NCI-H446 treated with DMSO at 0.1 percent for 48 hours (cell line): ENCODE measurements around the gene HOXB7.

ENCODE experiments used
- DNase-seq: peaks from one replicate; lab custom pipeline; 2025; lab: John Stamatoyannopoulos, UW

HOXB7 gene

DNA sequence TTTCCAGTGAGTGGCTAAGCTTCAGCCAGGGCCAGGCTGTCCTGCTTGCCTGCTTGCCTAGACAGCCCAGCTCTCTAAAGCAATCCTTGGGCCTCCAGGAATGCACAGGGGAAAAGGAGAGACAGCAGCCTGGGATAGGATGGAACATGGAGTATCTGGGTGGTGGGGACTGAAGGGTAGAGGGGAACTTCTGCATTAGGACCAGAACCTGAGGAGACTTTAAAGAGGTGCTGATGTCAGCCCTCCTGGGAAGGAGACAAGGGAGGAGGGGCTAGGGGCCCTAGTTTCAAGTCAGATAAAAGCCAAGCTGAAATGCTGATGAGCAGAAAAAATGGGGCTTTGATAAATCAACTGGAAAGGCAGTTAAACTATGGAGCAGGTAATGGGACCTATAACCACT, 1.8 kb downstream of the HOXB7 start:
- DNase-seq = no peak

DNA sequence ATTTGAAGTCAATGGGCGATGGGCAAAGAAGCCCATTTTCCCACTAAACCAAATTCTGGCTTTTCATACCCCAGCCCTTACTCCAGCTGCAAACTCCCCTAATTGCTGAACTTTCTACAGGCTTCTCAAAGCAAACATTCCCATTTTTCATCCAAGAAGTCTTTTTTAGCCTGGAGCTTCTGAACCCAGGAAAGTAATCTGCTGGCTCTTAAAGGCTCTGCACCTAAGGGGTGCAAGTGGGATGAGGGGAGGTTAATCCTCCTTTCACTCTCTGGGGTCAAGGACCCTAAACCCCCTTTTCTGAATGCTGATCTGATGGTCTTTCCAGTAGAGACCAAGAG, 2.4 kb downstream of the HOXB7 start:
- no peak for DNase-seq

DNA sequence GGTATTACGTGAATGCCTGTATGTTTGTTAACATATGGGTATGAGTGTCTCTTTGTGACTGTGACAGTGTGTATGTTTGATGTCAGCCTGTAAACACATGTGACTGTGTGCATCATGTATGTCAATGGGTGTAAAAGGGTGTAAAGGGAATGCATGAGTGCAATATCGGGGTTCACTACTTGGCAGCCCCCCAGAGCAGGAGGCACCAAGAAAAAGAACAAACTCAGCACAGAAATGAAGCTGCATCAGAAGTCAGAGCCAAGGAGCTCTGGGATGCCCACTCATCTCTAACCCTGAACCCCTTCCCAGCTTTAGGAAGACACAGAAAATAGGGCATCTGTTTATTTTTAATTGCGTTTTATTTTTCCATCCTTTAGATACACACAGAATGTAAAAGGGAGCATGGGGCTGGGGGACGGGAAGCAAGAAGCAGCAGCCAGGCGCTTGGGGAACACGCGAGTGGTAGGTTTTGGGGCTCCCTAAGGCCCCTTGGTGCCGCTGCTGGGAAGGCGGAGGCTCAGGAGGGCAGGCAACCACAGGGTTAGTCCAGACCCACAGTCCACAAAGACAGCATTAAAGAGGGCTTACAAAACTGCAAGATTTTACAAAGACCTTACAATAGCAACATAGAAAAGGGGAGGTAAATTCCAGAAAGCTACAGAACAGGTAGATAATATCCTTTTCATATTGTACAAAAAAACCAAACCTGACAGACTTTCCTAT, 3.8 kb downstream of the HOXB7 start:
- no peak for DNase-seq

DNA sequence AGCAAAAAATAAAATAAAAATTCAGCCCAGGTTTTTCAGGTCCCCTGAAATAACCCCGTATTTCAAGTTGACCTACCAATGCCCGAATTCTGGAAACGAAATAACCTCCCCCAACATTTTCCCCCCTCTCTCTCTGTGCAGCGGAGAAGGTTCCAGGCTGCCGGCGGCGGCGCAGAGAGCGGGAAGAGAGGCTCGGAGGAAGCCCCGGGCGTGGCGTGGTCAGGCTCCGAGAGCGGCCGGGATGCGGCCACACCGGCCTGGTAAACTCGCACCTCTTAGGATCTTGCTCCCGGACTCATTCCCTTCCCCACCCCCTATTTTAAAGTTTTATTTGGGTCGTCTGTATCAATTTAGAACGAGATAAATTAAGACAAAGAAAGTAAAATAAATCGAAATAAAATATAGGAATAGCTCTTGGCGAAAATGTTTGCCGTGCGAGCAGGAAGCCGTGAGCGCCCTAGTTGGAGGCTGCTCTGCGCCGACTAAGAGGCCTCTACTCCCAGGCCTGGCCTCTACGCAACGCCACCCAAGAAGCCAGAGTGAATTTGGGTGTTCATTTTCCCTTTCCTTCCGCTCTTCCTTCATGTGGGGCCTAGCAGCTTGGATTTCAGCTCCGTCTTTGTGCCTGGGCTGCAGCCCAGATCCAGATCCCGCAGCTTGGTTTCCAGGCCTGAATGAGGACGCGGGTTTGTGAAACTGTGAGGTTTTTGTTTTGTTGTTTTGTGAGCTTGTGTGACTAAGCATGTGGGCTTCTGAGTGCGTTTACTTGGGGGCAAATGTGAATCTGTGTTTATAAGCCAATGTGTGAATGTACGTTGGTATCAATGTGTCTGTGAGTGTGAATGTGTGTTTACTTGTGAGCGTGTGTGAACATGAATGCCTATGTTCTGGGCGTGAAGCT, 4.6 kb downstream of the HOXB7 start:
- DNase-seq = no peak

DNA sequence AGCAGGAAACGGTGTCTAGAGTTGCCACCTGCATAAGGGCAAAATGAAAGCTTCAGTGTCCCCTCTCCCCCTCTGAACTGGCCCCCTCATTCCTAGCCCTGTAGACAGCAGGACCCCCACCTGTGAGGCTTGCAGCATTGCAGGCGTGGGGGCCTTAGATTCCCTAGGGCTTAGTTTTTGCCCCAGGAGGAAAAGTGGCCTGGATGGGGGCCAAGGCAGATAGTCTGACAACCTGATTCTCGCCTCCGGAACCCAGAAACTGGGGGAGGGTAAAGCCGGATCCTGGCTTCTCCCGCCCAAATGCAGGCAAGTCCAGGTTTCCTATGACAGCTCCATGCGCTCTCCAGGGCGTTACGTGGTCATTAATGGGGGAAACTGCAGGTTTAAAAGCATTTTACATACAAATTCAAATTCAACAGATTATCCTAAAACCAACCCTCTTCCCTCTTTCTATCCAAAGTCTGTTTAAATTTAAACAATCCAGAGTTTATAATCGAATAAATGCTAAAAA, 5.4 kb downstream of the HOXB7 start:
- no peak for DNase-seq

DNA sequence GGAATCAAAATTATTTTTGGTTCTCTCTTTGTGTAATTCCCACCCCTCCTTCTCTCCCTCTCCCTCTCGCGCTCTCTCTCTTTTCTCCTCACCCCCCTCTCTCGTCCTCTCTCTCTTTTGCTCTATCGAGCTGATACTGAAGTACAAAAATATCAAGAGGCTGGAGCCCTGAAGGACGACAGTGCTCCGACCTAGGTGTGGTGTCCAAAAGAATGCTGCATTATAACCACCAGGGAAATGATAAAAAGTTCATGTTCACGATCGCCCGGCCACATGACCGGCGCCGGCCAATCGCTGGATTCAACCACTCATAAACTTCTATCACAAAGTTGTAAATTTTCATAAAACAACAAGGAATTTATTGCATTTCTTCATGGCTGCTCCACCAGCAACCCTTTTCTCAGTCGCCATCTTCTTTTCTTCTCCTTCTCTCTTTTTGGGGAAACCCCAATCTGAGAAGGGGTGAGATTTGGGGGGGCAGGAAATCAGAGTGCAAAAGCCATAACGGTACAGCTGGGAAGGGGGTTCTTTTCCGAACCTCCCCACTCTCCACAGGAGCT, 6.0 kb downstream of the HOXB7 start, which contains the start of gene HOXB6:
HOXB6 (minus strand) TSS at position 217 of the 560 bp plus-strand sequence. CDS start 6,836 bp downstream, outside the sequence.
- DNase-seq = no peak

DNA sequence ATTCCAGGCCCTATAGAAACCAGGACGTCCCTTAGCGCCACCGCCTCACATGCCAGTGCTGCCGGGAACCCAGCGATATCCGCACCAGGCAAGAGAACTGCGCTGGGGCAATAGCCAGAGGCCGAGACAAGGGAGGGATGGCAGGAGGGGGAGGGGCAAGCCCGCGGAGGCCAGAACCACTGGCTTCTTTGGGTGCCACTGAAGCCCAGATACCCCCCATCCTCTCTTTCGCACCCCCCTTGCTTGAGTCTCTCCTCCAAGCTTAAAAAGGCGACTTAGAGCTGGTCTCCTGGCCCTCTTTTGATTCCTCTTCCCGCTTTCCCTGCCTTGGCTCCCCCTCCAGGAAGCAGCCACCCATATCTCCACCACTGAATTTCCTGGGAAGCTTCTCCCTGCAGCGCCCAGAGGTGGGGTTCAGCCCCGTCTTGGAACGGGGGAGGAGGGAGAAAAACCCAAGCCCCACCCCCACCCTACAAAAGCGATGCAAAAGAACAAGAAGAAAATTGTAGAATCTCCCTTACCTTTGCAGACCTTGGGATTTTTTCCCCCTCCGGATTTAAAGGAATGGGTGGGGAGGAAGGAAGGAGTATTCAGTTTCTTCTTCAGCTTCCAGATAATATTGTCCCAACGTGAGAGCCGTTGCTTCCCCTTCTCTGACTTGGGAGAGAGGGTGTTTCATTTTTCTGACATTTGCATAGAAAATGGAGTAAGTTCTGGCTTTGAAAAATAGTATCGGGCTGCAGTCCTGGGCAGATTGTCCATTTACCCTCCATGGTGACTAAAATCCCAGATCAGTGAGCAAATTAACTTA, 6.7 kb downstream of the HOXB7 start:
- no peak for DNase-seq

DNA sequence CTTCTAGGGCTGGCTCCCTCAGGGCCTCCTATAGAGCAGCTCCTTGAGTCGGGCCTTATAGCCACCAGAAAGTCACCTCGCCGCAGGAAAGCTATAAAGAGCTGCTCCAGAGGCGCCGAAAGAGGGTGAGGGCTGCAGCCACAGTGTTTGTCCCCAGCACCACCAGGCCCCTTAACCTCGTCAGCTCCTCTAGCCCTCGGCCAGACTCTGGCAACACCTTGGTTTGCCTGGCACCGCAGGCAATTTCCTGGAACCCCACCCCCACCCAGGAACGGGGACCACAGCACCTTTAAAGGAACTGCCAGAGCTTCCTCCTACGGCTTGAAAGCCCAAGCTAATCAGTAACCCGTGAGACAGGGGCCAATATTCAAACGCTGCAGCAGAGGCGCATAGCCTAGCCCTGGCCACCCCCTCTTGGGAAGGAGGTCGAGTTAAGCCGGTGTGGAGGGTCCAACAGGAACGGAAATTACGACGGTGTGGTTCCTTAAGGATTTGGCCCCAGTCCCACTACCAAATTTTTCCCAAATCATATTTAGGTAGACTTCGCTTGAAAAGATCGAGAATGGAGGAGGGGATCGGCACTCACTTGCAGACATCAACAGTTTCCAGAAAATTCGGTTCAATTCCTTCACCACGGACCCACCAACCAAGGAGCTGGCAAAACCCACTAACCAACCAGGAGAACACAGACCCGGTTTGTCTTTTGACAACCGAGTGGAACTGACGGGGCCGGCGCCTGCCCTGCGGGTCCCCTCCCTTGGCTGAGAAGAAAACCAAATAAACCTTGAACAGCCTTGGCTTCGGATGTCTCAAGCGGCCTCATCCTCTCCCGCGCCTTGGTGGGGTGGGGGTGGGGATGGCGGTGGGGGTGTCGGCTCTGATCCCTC, 9.0 kb downstream of the HOXB7 start:
- DNase-seq = no peak

DNA sequence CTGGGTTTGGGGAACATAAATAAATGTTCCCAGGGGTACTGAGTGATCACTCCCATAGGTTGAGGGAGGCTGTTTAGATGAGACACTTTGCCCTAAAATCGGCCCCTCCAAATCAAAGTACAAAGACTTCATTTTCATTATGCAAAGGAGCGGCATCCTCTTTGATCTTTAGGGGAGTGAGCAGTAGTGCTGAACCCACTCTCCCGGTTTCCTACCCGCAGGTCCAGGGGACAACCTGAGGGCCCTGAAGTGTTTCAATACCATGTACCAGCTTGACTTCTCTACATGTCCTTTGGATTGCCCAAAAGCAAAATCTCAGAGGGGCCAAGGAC, 9.6 kb downstream of the HOXB7 start:
- no peak for DNase-seq

DNA sequence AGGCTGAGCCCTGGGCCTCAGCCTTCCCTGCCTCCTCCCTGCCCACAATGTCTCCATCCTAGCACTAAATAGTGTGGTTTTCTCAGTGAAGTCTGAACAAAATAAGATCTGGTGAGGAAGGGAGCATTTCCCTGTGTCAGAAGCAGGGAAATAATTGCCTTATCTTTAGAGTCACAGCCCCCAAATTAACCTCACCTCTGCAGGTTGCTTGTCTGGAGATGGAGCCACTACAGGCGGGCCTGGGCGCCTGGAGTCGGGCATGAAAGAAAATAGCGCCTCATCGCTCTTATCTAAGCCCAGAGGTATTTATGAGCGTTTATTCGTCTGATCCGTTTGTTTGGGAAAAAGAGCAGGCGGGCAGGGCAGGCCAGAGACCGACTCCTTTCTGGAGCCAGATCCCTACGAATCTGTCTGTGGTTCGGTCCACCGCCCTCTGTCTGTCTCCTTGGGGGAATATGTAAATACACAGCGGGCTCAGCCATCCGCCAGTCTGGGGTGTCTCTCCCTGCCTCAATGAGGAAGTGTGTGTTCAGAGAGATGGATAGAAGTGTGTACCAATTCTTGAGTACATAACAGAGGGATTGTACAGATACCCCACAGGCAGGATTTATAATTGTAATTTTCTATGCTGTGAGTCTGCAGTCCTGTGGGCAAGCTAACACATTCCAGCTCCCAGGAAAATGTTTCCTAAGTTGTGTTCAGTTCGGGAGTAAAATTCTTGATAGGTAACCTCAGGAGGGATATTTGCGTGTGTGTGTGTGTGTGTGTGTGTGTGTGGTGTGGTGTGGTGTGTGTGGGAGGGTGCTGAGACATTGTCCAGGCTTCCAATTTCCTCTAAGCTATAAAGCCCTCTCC, 10.3 kb downstream of the HOXB7 start:
- no peak for DNase-seq

DNA sequence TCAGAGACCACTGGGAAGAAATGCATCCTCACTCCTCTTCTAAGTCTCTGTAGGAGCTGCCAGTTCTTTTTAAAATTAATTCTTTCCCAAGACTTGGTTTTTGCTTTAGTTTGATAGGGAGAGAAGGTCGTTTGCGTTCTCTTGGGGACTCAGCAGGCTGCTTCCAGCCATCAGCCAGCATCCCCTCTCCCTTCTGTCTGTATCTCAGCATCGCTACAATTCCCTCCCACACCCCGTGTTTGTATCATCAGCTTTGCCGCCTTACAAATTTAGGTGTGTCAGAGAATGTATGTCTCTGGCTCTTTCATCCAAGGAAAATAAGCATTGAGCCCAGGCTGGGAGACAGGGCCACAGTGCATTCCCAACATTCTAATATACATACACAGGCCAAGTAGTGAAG, 11.5 kb downstream of the HOXB7 start:
- no peak for DNase-seq

DNA sequence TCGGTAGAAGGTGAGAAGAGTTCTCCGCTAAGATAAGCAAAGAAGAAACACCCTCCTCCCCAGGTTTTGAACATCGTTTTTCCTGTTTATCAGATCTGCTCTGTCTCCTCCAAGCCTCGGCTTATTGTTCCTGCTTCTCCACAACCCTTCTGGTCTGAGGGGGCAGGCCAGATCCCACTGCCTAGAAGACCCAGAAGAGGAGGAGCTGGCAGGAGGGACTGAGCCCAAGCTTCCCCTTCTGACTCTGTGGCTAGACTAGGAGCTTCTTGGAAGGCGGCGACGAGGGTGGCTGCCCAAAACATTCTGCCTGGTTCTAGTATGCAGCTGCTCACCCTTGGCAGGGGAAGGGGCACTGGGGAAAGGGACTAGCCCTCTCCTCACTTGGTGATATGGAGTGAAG, 12.1 kb downstream of the HOXB7 start:
- no peak for DNase-seq

DNA sequence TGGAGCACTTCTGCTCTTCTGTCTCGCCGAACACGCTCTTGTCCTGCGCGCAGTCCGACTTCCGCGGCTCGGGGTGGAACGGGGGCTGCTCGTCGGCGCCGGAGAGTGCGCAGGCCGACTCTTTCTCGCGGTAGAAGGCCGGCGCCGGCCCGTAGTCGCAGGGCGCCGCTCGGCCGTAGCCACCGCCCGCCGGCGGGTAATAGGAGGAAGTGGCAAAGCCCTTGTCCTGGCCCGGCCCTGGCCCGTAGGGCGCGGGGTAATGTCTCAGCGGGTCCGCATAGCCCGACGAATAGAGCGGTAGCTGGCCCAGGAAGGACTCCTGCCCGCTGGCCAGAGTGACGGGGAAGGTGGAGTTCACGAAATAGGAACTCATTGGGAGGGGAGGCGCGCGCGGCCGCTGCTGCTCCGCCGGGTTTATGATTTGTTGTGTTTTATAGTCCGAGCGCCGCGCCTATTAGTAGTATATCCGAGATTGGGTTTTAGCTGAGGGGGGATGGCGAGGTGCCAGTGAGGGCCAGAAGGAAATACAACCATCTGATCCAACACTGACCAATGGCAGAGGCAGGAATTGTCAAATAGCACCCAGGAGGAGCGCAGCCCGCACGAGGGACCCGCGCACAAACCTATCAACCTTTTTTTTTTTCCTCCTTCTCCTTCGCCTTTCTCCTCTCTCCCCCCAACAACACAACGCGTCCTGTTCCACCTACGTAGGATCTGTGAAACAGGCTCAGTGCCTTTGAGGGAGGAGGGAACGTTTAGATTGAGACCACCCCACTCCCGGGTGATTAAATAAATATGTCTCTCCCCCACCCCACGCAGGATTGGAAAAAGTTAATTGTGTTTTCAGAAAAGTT, 12.8 kb downstream of the HOXB7 start:
- no peak for DNase-seq

DNA sequence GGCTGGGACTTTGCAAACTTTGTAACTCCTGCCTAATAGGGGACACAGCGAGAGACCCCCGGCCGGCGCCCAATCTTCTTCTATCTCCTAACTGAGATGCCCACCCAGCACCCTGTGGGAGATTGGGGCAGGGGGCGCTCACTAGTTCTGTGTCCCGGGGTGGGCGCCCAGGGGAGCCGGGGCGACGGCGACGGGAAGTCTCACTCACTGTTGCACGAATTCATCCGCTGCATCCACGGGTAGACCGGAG, 13.4 kb downstream of the HOXB7 start:
- no peak for DNase-seq

DNA sequence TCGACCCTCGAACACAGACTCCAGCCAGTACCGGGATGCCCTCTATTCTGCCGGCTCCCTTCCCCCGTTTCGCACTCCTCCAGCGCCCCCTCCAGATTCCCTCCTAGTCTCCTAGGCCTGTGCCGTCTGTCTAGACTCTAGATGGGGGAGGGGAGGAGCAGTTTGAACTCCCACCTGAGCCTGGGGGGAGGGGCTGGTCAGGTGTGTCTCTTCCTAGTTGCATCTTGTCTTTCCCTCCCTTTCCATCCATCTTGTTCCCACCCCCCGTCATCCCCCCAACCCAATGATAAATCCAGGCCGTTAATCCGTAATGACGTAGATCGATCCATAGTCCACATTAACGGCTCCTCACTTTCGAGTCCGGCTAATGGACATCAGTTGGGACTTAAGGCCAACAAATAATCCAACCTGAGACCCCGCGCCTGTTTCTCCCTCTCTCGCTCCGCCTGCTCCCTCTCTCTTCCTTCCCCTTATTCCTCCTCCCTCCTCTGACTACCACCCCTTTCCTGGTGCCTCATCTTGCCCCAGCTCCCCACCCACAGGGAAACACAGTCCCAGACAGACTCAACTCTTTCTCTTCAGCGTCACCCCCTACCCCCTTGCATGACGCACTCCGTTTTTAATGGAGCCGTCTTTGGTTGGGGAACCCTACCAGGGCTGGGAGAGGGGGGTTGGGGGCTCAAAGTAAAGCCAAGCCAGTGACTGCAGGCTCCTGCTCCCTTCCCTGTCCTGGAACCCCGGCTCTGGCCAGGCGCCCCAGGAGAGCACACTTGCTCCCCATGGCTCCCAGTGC, 13.9 kb downstream of the HOXB7 start:
- no peak for DNase-seq

DNA sequence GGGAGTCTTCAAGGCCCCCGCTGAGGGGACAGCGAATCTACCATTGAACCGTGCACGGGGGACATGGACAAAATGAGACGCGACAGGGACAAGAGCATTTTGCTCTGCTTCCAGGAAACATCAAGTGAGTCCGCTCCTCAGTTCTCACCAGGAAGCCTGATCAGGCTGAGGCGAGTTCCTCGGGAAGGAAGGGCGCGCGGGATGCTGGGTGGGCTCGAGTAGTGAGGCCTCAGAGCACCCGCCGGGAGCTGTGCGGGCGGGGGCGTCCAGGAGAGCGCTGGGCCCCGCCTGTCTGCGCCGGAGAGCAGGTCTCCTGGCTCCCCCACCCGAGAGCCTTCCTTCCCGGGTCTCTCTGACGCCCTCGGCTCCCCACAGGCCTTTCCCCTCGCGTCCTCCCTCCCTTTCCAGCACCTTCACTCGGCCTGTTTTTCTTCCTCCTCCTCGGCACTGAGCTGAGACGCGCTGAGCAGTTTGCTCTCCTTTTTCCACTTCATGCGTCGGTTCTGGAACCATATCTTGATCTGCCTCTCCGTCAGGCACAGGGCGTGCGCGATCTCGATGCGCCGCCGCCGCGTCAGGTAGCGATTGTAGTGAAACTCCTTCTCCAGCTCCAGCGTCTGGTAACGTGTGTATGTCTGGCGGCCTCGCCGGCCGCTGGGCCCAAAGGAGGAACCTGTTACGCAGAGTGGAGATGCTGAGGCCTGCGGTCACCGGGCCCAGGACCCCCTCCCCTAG, 14.7 kb downstream of the HOXB7 start:
- DNase-seq = no peak

DNA sequence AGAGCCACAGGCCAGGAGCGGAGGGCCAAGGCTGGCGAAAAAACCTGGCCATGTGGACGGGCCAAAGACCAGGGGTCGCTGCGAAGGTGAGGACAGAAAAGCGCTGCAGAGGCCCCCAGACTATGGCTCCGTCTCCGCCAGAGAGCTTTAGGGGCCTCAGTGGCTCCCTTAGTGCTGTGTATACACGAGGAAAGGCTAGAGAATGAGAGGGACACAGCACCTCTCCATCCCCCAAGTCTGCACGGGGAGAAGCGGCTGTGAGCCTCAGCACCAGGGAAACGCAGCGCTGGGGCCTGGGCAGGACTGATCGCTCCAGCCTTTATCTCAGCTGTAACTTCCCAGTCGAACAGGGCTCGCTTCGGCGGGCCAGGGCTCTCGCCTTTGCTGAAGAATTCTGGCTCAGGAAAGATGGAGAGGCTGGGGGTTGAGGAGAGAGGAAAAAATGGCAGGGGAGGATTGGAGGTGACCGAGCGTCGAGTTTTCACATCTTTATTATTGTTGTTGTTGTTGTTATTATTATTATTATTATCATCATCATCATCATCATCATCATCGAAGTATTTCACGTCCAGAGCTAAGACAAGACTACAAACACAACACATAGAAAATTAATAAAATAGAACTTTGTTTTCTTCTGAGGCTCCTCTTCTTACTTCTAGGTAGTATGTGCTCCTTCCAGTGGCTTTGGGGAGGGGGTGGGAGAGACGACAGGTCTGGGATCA, 15.4 kb downstream of the HOXB7 start:
- no peak for DNase-seq
